Stimulated activated CD8-positive, alpha-beta memory T cell treated with anti-CD3 and anti-CD28 coated beads, Interleukin-7, amount 100 ng/mL, for 1 hour (primary cell): Measurements from ENCODE around the gene BCL11A.

Source experiments
- DNase-seq, 2 donors: peaks; one replicate each; pipeline ENCODE4 v3.0.0-alpha.2; 2020; ENCODE audit warnings: low read depth in 2 of 2

Gene BCL11A

DNA sequence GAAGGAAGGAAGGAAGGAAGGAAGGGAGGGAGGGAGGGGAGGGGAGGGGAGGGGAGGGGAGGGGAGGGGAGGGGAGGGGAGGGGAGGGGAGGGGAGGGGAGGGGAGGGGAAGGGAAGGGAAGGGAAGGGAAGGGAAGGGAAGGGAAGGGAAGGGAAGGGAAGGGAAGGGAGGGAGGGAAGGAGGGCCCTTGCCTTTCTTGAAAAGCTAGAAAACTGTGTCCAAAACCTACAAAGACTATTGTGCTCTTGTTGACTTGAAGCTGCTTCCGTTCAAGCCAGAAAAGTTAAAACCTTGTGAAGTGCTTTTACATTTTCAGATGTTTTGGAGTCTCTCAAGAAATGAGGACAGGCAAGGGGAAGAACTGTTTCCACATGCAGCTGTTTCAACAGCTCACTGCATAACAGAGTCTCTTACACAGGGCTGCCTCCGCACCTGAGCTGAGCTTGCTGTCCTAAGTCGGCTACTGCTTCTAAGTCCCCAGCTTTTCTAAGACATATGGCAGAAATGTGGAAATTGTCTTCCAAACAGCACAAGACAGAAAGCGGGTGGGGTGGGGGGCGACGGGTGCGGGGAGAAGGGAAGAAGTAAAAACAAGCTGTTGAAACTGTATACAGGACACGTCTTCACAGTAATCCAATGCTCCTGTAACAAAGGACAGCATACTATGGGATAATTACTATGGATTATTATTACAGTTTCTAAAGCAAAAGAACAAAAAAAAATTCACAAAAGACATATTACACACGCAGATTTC lies 46.1 kb downstream of the BCL11A start:
- DNase-seq = no peak

DNA sequence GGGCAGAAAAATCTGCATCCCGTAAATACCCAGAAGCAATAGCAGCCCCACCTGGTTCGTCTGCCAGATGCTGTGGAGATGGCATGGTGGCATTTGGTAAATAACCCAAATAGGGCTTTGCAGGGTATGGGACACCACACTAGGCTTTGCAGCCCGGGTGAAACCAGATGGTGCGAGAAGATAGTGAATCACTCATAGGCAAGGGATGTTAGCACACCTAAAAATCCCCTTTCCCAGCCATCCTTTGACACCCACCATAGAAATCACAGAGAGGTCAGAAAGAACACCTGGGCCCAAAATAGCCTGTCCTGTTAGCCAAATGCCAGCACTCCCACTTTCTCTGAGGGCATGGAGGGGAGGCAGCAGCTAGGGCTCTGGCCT lies 47.6 kb downstream of the BCL11A start:
- no peak for DNase-seq

DNA sequence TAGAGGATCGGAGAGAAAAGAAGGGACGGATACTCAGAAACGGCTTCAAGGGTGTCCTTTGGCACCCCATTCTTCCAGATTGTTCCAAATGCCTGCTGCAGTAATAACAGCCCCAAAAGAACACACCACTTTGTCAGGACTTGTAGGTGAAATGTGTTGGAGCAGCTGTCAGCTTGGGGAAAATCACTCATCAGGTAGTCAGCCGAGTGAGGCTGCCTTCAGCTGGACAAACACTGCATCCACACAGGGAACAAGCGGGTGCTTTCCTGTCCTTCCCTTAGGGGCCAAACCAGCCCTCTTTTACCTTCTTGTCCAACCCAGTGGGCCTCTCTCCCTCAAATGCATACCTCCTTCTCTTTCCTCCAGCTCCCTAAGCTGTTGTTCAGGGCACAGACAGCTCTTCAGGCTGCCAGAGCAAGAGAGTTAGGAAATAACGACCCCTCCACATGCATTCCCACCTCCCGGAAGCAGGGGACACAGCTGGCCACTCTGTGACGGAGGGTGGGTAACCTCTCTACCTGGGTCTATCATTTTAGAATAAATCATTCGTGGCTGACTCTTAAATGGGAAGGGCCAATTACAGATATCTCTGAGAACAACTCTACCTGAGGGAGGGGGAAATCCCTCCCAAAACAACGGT lies 48.1 kb downstream of the BCL11A start:
- no peak for DNase-seq

DNA sequence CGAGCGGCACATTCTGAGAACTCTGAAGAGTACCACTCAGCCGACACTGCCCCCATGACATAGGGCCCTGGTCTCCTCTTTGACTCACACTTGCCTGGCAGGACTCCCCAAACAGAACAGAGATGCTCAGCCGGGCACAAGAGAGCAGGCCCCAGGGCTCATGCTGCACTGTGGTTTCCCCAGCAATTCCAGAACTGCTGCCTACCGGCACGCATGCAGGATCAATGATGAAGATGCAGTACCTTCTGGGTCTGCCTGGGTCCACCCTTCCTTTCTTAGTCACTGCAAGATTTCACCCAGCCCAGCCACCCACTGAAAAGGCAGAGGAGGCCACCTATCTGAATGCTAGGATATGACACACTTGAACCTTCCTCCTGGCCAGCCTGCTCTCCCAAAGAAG lies 49.4 kb downstream of the BCL11A start:
- no peak for DNase-seq

- no peak for DNase-seq
Measured at GRCh38 chr2:60502144-60502543, 51.3 kb downstream of the BCL11A start.

GRCh38 chr2:60500861-60501260 lies 52.6 kb downstream of the BCL11A start:
- DNase-seq = no peak

GRCh38 chr2:60499651-60500265 lies 53.7 kb downstream of the BCL11A start:
- no peak for DNase-seq

DNA sequence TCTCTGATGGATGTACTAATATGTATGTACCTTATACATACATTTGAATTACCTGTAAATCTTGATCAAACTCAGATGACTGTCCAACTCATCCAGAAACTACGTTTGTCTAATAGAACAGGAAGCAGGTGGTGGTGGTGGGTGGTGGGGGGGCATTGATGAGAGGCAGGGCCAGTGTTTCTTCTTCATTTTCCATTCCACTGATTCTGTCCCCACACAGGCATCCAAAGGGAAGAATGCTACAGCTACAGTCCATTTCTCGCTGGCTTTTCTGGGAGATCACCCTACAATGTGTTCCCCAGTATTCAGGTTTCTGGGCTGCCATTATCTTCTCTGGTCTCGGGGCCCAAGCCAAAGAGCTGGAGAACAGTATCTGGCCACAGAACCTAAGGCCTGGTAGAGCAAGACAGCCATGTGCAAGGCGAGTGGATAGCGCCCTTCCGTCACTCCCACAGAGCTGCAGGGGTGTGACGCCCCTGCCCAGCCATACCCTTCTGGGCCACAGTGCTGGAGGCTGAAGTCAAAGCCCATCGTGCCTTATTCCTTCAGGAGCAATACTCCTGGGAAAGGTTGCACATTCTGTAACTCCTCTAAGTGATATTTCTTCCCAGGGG lies 54.5 kb downstream of the BCL11A start:
- no peak for DNase-seq

DNA sequence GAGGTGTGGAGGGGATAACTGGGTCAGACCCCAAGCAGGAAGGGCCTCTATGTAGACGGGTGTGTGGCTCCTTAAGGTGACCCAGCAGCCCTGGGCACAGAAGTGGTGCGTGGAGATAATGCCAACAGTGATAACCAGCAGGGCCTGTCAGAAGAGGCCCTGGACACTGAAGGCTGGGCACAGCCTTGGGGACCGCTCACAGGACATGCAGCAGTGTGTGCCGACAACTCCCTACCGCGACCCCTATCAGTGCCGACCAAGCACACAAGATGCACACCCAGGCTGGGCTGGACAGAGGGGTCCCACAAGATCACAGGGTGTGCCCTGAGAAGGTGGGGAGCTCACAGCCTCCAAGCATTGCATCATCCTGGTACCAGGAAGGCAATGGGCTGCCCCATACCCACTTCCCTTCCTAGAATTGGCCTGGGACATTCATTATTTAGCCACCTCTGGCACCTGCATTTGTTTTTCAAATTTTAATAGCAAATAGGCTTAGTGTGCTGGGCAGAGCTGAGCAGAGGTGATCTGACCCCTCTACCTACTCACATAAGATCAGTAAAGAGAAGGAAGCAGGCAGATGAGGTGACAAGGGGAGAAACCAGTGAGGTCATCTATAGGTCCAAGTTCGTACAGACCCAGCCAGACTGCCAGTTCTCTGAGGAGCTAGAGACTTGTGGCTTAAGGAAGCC lies 55.2 kb downstream of the BCL11A start:
- DNase-seq = no peak

DNA sequence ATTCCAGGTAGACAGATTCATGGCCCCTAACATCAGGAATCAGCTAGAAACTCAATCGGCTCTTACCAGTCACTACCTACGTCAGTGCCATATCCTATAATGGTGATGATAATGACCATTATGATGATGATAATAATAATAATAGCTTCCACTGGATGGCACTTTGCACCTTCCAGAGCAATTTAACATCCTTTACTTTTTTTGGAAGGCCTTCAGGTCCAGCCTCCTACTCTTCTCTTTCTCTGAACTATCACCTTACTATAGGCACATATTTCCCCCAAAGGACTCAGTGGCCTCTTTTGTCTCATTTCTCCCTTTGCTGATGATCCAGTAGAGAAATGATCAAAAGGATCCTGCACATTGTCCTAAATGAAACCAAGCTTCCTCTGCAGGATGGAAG lies 56.0 kb downstream of the BCL11A start:
- DNase-seq = no peak

- DNase-seq = no peak
Measured at GRCh38 chr2:60496956-60497355, 56.5 kb downstream of the BCL11A start.

DNA sequence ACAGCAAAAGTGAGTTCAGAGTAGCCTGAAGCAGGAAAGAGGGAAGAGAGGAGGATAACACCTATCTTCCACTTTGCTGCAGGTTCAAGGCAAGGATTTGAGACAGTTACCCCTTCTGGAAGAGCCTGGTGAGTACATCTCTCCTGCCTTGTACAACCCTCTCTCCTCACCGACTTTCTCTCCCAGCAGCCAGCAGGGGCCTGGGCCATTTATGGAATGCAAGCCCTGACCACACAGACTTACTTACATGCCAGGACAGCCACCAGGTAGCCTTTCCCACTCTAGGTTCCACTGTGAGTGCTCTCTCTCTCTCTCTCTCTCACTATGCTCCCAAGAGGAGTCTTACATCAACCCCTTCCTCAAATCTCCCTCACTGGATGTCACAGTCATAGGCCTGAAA lies 57.0 kb downstream of the BCL11A start:
- no peak for DNase-seq

GRCh38 chr2:60495041-60495625 lies 58.3 kb downstream of the BCL11A start:
- DNase-seq = no peak

GRCh38 chr2:60493804-60494387 lies 59.6 kb downstream of the BCL11A start:
- no peak for DNase-seq

- no peak for DNase-seq
Measured at GRCh38 chr2:60492548-60492947, 60.9 kb downstream of the BCL11A start.

GRCh38 chr2:60490848-60491247 lies 62.6 kb downstream of the BCL11A start:
- DNase-seq = no peak

DNA sequence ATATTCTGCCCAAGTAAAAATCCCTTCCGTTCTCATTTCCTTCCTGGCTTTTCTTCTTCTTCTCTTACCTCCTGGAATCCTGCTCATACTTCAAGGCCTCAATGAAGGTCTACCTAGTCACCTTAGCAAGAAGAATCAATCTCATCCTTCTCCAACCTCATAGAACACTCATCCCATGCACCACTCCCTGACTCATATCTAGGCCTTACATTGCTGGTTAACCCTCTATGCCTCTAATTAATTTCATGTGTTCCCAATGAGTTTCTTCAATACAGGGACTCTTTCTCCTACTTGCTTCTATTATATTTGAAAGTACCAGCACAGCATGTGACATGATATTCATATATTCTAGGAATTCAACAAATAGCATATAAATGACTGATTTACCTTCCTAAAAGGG lies 63.0 kb downstream of the BCL11A start:
- no peak for DNase-seq

GRCh38 chr2:60489289-60489688 lies 64.2 kb downstream of the BCL11A start:
- no peak for DNase-seq

- no peak for DNase-seq
Measured at GRCh38 chr2:60488291-60488690, 65.2 kb downstream of the BCL11A start.

- DNase-seq = no peak
Measured at GRCh38 chr2:60487174-60487573, 66.3 kb downstream of the BCL11A start.

DNA sequence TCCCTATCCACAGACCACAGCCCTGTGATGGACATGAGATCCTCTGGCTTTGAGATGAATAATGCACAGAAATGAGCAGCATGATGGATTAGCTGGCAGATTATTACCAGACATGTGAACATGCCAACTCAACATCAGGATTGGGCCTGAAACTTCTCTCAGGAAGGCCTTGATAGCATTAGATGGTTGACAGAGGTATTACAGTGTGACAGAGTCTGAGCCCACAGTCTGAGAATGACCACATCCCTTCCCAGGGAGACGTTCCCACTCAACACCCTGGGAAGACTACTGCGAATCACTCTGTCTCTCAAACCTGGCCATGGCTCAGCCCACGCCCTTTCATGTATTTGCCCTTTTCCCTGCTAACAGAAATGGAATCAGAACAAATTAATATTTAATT lies 66.9 kb downstream of the BCL11A start:
- no peak for DNase-seq
